B cell (primary cell): ENCODE measurements around the gene ATOSB. TPM values are rescaled to one million over a fixed set of nuclear protein-coding genes. Genes with fewer than 3 reads are reported as not detected.

Experiments used
- ATAC-seq: fragments of 200-7000 bp; cut with Tn5 transposase; one replicate; pipeline ENCODE4 v1.10.0; 2021; ENCODE audit warnings: low read depth, mild to moderate bottlenecking, moderate number of reproducible peaks, moderate library complexity
- CTCF ChIA-PET: fragments of 350-600 bp; sonication (Branson Sonifier 250); formaldehyde crosslinking; loops from one replicate; lab custom pipeline; 2021; ENCODE audit warnings: antibody characterized with exemption, inconsistent platforms; lab: Charles Lee
- POLR2A ChIA-PET: fragments of 350-600 bp; sonication (Branson Sonifier 250); formaldehyde crosslinking; loops from one replicate; lab custom pipeline; 2021; ENCODE audit warnings: antibody characterized with exemption; lab: Charles Lee
- DNase-seq: peaks from one replicate; pipeline ENCODE4 v3.0.0; 2013
- H2AFZ ChIP-seq: 2 replicates; pipeline ENCODE4 v1.6.1; 2012; ENCODE audit warnings: mild to moderate bottlenecking, low read depth, low read length; ENCODE audit not compliant: insufficient read depth, poor library complexity, severe bottlenecking
- H3K27ac ChIP-seq, 2 donors: 1 replicate in 1 of 2; 2 replicates in 1 of 2; pipeline ENCODE4 v1.5.1; 2012 to 2013; ENCODE audit warnings: low read length in 2 of 2, mild to moderate bottlenecking in 2 of 2, moderate library complexity in 1 of 2
- H3K27me3 ChIP-seq, 4 experiments: fragments of 200-600 bp in 1 of 4; sonication (generic) in 1 of 4; replicated peaks in 1 of 4; 1 replicate in 2 of 4; 2 replicates in 2 of 4; pipeline versions ENCODE4 v1.6.1 to v1.7.0; 2013 to 2016; ENCODE audit warnings: low read length in 3 of 4, mild to moderate bottlenecking in 2 of 4, mixed read lengths in 1 of 4, moderate library complexity in 1 of 4; ENCODE audit not compliant: insufficient read depth in 4 of 4, control insufficient read depth in 3 of 4; ENCODE audit errors: control extremely low read depth in 1 of 4
- H3K36me3 ChIP-seq, 2 experiments: replicated peaks in 1 of 2; 1 replicate in 1 of 2; 2 replicates in 1 of 2; pipeline versions ENCODE4 v1.6.1 to v1.7.1; 2013; ENCODE audit warnings: low read length in 1 of 2; ENCODE audit not compliant: insufficient read depth in 2 of 2, control insufficient read depth in 1 of 2; ENCODE audit errors: control extremely low read depth in 1 of 2, extremely low read depth in 1 of 2
- H3K4me1 ChIP-seq, 2 donors: fragments of 200-600 bp in 1 of 2; sonication (generic) in 1 of 2; 1 replicate in 1 of 2; 2 replicates in 1 of 2; pipeline versions ENCODE4 v1.5.1 to v1.6.1; 2013 to 2017; ENCODE audit warnings: low read length in 2 of 2; ENCODE audit not compliant: control insufficient read depth in 2 of 2, insufficient read depth in 2 of 2
- H3K4me2 ChIP-seq: replicated peaks from 2 replicates; pipeline ENCODE3; 2012; ENCODE audit warnings: mild to moderate bottlenecking, low read depth, low read length; ENCODE audit not compliant: poor library complexity, severe bottlenecking
- H3K4me3 ChIP-seq, 5 experiments: fragments of 200-600 bp in 1 of 5; sonication (generic) in 1 of 5; 1 replicate in 3 of 5; 2 replicates in 2 of 5; pipeline versions ENCODE4 v1.5.1 to v1.7.0; 2011 to 2016; ENCODE audit warnings: low read length in 4 of 5, mild to moderate bottlenecking in 4 of 5, low read depth in 2 of 5, control low read depth in 1 of 5, moderate library complexity in 1 of 5; ENCODE audit not compliant: insufficient read depth in 1 of 5; ENCODE audit errors: control extremely low read depth in 1 of 5, extremely low read depth in 1 of 5
- H3K79me2 ChIP-seq: fragments of 200-600 bp; sonication (generic); one replicate; pipeline ENCODE4 v1.6.0; 2016; ENCODE audit warnings: low read length; ENCODE audit not compliant: control insufficient read depth, insufficient read depth
- H3K9ac ChIP-seq: fragments of 200-600 bp; sonication (generic); 2 replicates; pipeline ENCODE4 v1.6.1; 2017; ENCODE audit warnings: mild to moderate bottlenecking, low read length, moderate library complexity
- H3K9me3 ChIP-seq, 3 donors: one replicate each; pipeline versions ENCODE4 v1.6.1 to v1.7.1; 2013; ENCODE audit warnings: low read length in 2 of 3; ENCODE audit not compliant: control insufficient read depth in 2 of 3, insufficient read depth in 1 of 3; ENCODE audit errors: control extremely low read depth in 1 of 3
- H4K20me1 ChIP-seq: 2 replicates; pipeline ENCODE4 v1.6.0; 2012; ENCODE audit warnings: mild to moderate bottlenecking, low read length; ENCODE audit not compliant: insufficient read depth, control insufficient read depth, poor library complexity, severe bottlenecking
- H3K27ac Mint-ChIP-seq: one replicate; pipeline ENCODE4 v1.8.0; 2021; ENCODE audit warnings: mixed read lengths
- H3K27me3 Mint-ChIP-seq: one replicate; pipeline ENCODE4 v1.8.0; 2021; ENCODE audit warnings: mixed read lengths
- H3K4me1 Mint-ChIP-seq: one replicate; pipeline ENCODE4 v1.8.0; 2021; ENCODE audit warnings: mixed read lengths
- H3K4me3 Mint-ChIP-seq: one replicate; pipeline ENCODE4 v1.8.0; 2021; ENCODE audit warnings: mixed read lengths
- H3K9me3 Mint-ChIP-seq: one replicate; pipeline ENCODE4 v1.8.0; 2022; ENCODE audit warnings: mixed read lengths; ENCODE audit not compliant: insufficient read depth
- EZH2 ChIP-seq: IDR thresholded peaks from 2 replicates; pipeline ENCODE4 v1.6.1; 2012; ENCODE audit warnings: borderline replicate concordance, low read depth, mild to moderate bottlenecking, moderate library complexity, low read length; ENCODE audit not compliant: insufficient read depth, poor library complexity, severe bottlenecking
- WGBS: methylation state at CpG from one replicate; pipeline ENCODE4 v1.1.5; 2013; ENCODE audit warnings: missing lambda C conversion rate; ENCODE audit not compliant: insufficient coverage; 5-methylcytosine and 5-hydroxymethylcytosine counted together
- intact Hi-C: fragments of 100-400 bp; cut with micrococcal nuclease; formaldehyde crosslinking; loops from one replicate; pipeline ENCODE4 v1.10.0; 2022
- polyA plus RNA-seq: library from polyadenylated mRNA; depleted of rRNA; stranded (reverse); fragments of >200 nt; gene quantifications from 2 replicates; pipeline ENCODE4 v1.2.3, GENCODE V29; 2012
- total RNA-seq, 2 donors: library from RNA; stranded (reverse); fragments of 120-200 nt in 1 of 2; gene quantifications; 1 replicate in 1 of 2; 2 replicates in 1 of 2; pipeline versions ENCODE4 v1.2.3 to v1.2.4, GENCODE V29; 2013 to 2022
- TF ChIP-seq, protein P1 (sequence below): fragments of 200-600 bp; IDR thresholded peaks from one replicate; pipeline ENCODE4 v1.8.0; 2022; ENCODE audit warnings: antibody characterized with exemption, mild to moderate bottlenecking

ATOSB gene
- total and polyA plus RNA-seq, 2 donors (not counting 1 experiment from before 2014, with no cell fraction given), result 6.5 to 9.4 TPM

DNA sequence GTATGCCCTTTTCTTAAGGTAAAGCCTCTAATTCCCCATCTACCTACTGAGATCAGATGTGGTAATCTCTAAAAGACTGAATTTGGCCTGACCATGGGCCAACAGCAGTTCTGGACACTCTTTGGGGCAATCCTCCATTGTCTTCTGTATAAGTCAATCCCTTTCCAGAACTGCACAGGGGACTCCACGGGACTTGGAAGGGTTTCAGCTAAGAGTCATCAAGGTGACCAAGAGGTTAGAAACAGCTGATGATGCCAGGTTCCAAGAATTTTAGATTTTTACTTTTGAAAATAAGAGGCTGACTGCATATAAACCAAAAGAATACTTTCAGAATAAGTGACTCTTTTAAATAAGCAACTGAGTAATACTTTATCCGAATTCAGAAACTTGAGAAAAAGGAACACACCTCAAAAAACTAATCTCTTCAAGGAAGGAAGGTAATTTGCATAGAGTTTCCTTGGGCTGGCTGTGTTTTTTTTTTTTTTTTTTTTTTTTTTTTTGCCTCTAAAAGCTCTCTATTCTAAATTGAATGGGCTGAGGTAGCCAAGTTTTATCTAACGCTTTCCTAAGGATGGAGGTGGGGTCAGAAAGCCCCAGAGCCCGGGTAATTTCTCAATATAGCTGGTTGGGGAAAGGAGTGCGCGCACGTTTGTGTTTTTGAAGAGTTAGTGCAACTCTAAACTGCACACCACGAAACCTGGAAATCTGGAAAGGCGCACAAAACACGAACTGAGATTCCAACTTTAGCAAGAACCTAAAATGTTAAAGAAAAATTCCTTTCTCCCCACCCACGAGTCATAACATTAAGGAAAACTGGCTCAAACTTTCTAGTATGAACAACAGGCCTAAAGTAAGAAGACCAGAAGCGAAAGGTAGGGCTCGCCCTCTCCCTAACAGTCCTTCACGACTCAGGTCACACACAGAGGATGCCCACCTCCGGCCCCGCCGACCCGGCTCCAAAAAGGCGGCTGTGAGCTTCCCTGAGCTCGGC, 44.5 kb downstream of the ATOSB start:
- Mint-ChIP-seq H3K27me3 (no peaks in the 10 kb centered on the region), H3K27ac (peak overlapping the region; percentile 90), H3K4me1 (peaks cover 54% of the 10 kb centered on the region), H3K4me3 (peak overlapping the region; percentile 89), H3K9me3 (no peaks in the 10 kb centered on the region)
- H3K27me3 ChIP-seq, result no peaks in the 10 kb centered on the region
- TF ChIP-seq EZH2, result no peak
- TF ChIP-seq, protein P1, sequence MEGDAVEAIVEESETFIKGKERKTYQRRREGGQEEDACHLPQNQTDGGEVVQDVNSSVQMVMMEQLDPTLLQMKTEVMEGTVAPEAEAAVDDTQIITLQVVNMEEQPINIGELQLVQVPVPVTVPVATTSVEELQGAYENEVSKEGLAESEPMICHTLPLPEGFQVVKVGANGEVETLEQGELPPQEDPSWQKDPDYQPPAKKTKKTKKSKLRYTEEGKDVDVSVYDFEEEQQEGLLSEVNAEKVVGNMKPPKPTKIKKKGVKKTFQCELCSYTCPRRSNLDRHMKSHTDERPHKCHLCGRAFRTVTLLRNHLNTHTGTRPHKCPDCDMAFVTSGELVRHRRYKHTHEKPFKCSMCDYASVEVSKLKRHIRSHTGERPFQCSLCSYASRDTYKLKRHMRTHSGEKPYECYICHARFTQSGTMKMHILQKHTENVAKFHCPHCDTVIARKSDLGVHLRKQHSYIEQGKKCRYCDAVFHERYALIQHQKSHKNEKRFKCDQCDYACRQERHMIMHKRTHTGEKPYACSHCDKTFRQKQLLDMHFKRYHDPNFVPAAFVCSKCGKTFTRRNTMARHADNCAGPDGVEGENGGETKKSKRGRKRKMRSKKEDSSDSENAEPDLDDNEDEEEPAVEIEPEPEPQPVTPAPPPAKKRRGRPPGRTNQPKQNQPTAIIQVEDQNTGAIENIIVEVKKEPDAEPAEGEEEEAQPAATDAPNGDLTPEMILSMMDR, result no peak
- intact Hi-C loops, result loop anchor here (2.0 to 10.0 kb wide), 2 partner anchors 20 to 664 kb away; partner anchors contain the start of genes CREB3 and TLN1
- no peaks in the 10 kb centered on the region for H3K9me3 ChIP-seq
- H3K9ac ChIP-seq, result peak overlapping the region; percentile 96
- CTCF ChIA-PET, result interaction anchor here (0.7 to 4.1 kb wide), 12 partner anchors 9 to 171 kb away, joined by 3 to 20 read pairs (median 5); partner anchors contain the start of genes FANCG, PIGO and STOML2
- POLR2A ChIA-PET, result interaction anchor here (0.5 to 2.3 kb wide), 11 partner anchors 9 to 943 kb away, joined by 3 to 14 read pairs (median 4); partner anchors contain the start of genes ATOSB, DNAJB5, FANCG and PIGO
- DNase-seq (peak; percentile 58), ATAC-seq (no peak)
- WGBS, result 1% methylated on average over 13 of the region's 20 CpGs
- H2AFZ ChIP-seq, result peak overlapping the region; percentile 78
- H3K27ac ChIP-seq, result peak overlapping the region; percentile 84 to 97
- peaks cover 74% of the 10 kb centered on the region for H3K79me2 ChIP-seq
- peaks cover 63% of the 10 kb centered on the region for H4K20me1 ChIP-seq
- peaks cover 40 to 45% of the 10 kb centered on the region in 2 donors for H3K4me1 ChIP-seq
- peaks cover 2 to 47% of the 10 kb centered on the region in 2 experiments for H3K36me3 ChIP-seq
- peak overlapping the region; percentile 87 for H3K4me2 ChIP-seq
- peak overlapping the region; percentile 73 to 96 (median 86) for H3K4me3 ChIP-seq
